Measurements from ENCODE around the gene DMBX1.

Gene DMBX1

GRCh38 chr1:46484783-46485490, 4.7 kb upstream of the DMBX1 start:
- DNase-seq: no peak

- DNase-seq: no peak
These were observed 3.8 kb upstream of the DMBX1 start for GRCh38 chr1:46485564-46486431.

- no peak for DNase-seq
These were observed 3.1 kb upstream of the DMBX1 start for GRCh38 chr1:46486432-46487015.

GRCh38 chr1:46487818-46488218, 1.8 kb upstream of the DMBX1 start:
- no peak for DNase-seq

- DNase-seq: no peak
These were observed 1.1 kb upstream of the DMBX1 start for GRCh38 chr1:46488343-46489168.

- DNase-seq: no peak
These were observed 433 bp upstream of the DMBX1 start for GRCh38 chr1:46489169-46489637.

- DNase-seq: no peak
These were observed 695 bp downstream of the DMBX1 start for GRCh38 chr1:46490406-46490655.

GRCh38 chr1:46490656-46491442, 1.2 kb downstream of the DMBX1 start:
- no peak for DNase-seq

GRCh38 chr1:46491443-46492268, 2.0 kb downstream of the DMBX1 start:
- no peak for DNase-seq

- DNase-seq: no peak
These were observed 2.7 kb downstream of the DMBX1 start for GRCh38 chr1:46492269-46492853.

GRCh38 chr1:46492871-46493270, 3.2 kb downstream of the DMBX1 start:
- no peak for DNase-seq

GRCh38 chr1:46493316-46494032, 3.8 kb downstream of the DMBX1 start:
- no peak for DNase-seq

- no peak for DNase-seq
These were observed 5.3 kb downstream of the DMBX1 start for GRCh38 chr1:46494910-46495309.

GRCh38 chr1:46495778-46496177, 6.1 kb downstream of the DMBX1 start:
- DNase-seq: no peak

GRCh38 chr1:46496505-46496904, 6.9 kb downstream of the DMBX1 start:
- no peak for DNase-seq

GRCh38 chr1:46497020-46497419, 7.4 kb downstream of the DMBX1 start:
- no peak for DNase-seq

- DNase-seq: no peak
These were observed 8.0 kb downstream of the DMBX1 start for GRCh38 chr1:46497665-46498064.

- no peak for DNase-seq
These were observed 11.9 kb downstream of the DMBX1 start for GRCh38 chr1:46501528-46501927.

- no peak for DNase-seq
These were observed 13.8 kb downstream of the DMBX1 start for GRCh38 chr1:46503421-46503820.

GRCh38 chr1:46506470-46507219, 17.0 kb downstream of the DMBX1 start:
- DNase-seq: no peak
